Caki2 (cell line): ENCODE measurements around the gene C15orf61. TPM values are rescaled to one million over a fixed set of nuclear protein-coding genes. Genes with fewer than 3 reads are reported as not detected.

Experiments
- DNase-seq: peaks from one replicate; pipeline ENCODE4 v3.0.0-alpha.2; 2015; ENCODE audit warnings: low read depth
- in situ Hi-C: cut with HindIII; loops from 2 replicates; pipeline ENCODE4 v1.10.0; 2016; ENCODE audit warnings: low sequenced_read_pairs, low pct_unique_long_range_greater_than_20kb, mixed read lengths
- total RNA-seq: library from RNA; depleted of rRNA; stranded (reverse); fragments of >200 nt; shearing (Covaris generic); gene quantifications from 2 replicates; pipeline ENCODE4 v1.2.3, GENCODE V29; 2014; ENCODE audit warnings: low replicate concordance

The C15orf61 gene
- total RNA-seq, 1 experiment from 2014 or later: 2.0 TPM

DNA sequence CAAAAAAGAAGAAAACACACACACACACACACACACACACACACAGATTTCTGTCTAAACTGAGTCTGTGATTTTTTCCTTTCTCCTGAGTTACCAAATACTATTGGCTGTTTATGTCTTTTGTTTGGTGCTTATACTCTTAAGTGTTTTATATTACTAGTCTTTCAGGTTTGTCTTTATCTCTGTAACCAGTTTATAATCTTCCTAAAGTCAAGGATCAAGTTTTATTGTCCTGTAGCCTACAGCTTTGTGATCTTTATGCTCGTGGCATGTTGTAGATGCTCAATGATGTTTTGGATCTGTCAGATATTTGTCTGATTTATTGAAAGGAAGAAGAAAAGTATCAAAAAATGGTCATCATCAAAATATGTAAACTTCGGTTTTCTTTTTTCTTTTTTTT lies 26.1 kb downstream of the C15orf61 start:
- in situ Hi-C loops: no loop called here

DNA sequence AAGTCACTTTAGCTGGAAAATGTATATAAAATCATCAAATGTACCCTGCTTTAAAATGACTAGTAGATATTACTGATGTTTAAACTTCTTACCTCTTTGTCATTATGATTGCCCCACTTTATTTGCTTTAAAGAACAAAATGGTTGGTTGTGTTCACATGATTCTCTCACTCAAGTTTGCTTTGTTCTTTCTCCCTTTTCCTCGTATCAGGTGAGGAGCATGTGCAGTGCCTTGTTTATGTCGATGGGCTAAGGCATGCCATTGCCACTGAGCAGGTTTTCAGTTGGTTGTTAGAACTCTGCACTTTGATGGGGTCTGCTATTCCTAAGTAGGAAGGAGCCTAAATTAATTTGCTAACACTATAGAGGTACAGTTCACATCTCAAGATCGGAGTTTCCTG lies 26.9 kb downstream of the C15orf61 start:
- in situ Hi-C loops: no loop called here
- no peak for DNase-seq

More for the DNA sequence above, 26.1 kb downstream of the C15orf61 start:
- no peak for DNase-seq

DNA sequence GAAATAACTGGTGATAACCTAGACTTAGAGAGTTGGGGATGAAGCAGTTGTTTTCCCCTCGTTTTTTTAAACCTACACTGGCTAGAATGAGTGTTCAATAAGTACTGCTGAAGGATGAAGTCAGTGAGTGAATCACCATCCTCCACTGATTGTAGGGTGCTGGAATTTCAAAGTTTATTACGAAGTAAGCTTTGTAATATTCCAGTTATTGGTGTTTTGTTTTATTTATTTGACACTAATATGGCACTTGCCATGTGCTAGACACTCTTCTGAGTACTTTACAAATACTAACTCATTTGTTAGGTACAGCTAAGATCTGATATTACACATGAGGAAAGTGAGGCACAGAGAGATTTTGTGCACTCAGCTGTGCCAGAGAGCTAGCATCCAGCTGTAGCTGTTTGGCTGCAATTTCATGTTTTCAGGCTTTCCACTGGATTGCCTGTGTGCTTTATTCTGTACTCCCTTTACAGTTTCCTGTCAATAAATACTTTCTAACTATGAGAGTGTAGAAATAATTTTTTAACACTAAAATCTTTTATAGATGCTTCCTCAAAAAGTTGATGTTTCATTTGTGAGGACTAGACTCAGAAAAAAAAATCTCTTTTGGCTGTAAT lies 27.4 kb downstream of the C15orf61 start:
- in situ Hi-C loops: no loop called here
- no peak for DNase-seq

DNA sequence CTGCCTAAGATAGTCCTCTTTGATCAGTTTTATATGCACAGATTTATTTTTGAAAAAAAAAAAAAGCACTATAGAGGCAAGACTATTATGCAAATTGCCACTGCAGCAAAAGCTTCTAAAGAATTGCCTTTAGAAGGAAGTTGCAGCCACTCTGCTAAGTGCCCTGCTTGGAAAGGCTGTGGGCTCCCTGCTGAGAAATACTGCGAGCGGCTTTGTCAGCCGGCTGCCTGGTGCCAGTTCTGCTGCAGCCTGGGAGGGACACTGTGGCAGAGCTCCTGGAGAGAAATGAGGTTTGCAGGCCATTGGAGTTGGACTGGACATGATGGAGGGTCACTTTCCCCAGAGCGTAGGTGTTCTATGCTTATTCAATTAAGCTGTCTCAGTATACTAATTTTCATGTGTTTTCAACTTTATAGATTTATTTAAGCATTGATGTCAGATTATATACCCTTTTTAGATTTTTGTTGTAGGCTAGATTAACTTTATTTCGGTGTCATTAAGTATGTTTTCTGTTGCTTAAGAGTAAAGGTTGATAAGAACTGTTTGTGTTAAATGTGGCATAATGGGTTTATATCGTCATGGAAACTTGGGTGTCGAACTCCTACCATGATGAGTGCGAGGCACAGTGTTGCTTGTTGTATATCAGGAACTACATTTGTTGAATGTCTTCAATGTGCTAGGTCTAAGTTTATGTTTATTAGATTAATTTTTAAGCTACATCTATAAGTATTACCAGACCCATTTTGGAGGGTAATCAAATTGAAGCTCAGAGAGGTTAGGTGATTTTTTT lies 28.1 kb downstream of the C15orf61 start:
- no peak for DNase-seq
- in situ Hi-C loops: no loop called here

DNA sequence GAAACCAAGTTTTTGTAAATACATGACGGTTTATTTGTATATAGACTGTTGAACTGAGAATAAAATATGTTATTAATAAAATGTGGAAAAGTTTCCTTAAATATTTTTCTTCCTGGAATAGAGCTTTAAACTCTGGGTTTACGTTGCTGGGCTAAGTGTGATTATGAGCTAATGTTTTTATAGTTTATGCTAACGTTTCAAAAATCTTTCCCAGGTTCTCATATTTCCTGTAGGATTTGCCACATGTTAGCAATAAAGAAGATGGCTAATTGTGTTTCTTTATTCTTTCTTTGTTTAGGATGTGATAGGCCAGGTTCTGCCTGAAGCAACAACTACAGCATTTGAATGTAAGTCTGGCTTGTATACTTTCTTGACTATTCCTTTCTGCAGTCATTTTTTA lies 28.8 kb downstream of the C15orf61 start:
- in situ Hi-C loops: no loop called here
- DNase-seq: no peak

DNA sequence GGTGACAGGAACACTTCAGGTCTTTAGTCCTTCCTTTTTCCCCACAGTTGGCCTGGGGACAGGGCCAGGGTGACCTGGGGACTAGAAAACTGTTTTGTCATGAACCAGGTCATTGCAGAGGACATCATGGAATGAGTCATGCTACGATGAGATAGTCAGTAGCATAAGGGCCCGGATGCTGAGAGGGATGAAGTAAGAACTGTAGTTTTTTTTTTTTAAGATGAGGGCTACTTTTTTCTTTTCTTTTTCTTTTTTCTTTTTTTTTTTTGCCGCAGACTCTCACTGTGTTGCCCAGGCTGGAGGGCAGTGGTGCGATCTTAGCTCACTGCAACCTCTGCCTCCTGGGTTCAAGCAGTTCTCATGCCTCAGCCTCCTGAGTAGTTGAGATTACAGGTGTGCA lies 29.6 kb downstream of the C15orf61 start:
- no peak for DNase-seq
- in situ Hi-C loops: no loop called here

DNA sequence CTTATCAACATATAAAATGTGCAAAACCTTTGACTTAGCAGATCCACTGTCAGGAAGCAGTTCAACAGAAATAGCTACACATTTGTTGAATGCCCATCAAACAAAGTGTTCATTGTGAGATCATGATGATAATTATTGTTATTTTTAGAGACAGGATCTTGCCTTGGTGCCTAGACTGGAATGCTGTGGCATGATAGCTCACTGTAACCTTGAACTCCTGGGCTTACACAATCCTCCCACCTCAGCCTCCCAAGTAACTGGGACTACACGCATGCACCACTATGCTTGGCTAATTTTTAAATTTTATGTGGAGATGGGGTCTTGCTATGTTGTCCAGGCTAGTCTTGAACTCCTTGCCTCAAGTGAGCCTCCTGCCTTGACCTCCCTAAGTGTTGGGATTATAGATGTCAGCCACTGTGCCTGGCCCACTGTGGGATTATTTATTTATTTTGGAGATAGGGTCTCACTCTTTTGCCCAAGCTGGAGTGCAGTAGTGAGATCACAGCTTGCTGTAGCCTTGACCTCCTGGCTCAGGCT lies 30.3 kb downstream of the C15orf61 start:
- DNase-seq: no peak
- in situ Hi-C loops: no loop called here

DNA sequence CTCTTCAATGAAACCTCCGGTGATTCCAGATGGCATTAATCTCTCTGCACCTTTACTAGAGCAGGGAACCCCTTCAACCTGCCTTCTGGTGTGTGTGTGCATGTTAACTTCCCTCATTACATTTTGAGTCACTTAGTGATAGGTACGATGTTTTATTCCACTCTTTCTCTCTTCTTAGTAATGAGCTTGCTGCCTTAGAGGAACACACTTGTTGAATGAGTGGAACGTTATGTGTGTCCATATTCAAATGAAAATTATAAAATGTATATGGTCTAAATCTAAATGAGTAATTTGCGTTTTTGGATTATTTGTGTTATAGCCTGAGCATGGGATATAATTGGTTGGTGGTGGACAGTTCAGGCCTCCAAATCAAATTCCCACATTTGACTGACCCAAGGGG lies 33.6 kb downstream of the C15orf61 start:
- DNase-seq: no peak
- in situ Hi-C loops: no loop called here

DNA sequence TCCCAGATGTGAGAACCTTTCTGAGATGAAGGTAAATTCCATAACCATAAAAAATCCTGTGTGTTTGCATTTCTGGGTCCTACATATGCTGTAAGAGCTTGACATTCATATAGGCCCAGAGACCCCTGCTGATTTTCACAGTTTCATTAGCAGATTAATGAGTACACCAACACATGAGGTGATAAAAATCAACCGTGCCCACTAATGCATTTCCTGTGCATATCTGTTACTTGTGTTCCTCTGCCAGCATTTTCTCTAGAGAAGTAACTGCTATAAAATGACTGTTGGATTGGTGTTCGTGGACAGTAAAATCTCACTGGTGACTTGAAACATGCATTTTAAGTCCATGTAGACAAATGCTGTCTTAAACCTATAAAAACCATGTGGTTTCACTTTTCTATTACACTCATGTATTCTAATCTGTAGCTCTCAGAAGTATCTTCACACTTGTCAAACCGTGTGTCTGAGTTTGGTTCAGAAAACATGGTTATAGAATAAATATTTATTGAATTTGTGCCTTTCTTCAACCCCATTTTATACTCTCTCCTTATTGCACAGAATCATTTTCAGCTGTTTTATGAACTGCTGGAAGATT lies 36.1 kb downstream of the C15orf61 start:
- no peak for DNase-seq
- in situ Hi-C loops: no loop called here

DNA sequence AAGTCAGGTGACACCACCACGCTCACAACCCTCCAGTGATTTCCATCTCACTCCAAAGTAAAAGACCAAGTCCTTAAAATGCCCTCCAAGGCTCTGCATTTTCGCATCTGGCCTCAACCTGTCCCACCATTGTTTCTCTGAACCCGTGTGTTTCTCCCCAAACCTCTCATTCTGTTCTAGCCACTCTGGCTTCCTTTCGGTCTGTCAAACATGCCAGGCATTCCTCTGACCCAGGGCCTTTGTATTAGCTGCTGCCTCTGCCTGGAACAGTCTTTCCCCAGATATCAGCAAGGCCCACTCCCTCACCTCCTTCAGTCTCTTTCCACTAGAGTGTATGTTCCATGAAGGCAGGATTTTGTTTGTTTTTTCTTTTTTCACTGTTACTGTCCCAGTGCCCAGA lies 37.6 kb downstream of the C15orf61 start:
- no peak for DNase-seq
- in situ Hi-C loops: no loop called here

DNA sequence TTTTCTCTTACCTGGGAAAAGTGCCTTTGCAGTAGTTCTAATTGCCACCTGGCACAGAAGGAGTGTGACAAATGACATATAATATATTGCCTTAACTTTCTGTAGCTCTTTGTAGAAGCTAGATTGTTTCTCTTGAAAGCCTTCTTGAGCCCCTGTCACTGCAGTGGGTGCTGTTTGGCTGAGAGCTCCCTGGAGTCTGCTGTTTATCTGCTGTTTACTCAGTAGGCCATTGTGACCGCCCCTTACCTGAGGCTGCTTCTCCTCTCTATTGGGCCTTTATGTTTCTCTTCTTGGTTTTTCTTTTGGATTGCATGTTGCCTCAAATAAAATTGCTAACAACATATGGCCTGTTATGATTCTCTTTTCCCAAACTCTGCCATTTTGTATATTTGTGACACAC lies 38.2 kb downstream of the C15orf61 start:
- in situ Hi-C loops: no loop called here
- no peak for DNase-seq

DNA sequence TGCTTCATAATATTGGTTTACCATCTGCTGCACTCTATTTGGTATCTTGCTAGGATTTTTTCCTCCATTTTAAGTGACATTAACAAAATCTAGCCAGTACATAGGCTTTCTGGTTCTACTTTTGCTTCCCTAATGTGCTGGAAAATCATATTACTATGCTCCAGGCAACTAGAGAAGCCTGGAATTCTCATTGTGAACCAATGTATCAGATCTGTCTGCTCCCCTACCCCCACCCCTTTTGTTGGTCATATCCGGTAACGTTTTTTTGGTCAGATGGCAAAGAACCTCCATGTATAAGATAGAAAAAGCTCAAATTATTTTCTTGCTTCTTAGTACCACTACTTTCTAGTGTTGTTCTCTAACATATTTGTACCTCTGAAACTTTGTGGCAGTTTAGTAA lies 38.6 kb downstream of the C15orf61 start:
- in situ Hi-C loops: no loop called here
- DNase-seq: no peak

DNA sequence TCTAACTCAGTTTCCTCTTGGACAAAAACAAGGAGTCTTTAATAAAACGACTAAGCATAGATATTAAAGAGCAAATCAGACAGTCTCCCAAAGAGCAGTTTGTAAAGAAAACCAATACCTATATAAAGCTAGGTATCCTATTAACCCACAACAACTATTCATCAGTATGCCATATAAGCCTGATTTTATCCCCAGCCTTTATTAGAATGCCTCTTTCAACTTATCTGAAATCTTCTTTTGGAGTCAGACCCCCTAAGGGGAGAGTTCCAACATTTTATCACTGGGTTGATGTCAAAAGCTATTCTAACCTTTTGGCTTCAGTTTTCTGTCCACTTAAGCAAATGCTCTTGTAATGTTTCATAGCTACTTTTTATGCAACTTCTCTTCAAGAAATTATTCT lies 39.4 kb downstream of the C15orf61 start:
- in situ Hi-C loops: no loop called here
- no peak for DNase-seq

DNA sequence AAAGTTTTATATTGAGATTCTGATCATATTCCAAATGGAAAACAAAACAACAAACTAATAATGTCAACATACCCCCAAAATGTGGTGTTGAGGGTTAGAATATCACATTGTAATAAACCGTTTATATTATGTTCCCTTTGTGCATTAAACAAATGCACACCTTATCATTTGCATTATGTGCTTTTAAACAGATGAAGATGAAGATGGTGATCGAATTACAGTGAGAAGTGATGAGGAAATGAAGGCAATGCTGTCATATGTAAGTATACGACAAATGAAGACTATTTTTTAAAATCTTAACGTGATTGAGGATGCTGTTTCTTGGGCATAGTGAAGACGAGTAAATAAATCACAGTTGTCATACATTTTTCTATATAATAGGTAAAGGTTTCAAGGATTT lies 42.2 kb downstream of the C15orf61 start:
- in situ Hi-C loops: no loop called here
- DNase-seq: no peak

DNA sequence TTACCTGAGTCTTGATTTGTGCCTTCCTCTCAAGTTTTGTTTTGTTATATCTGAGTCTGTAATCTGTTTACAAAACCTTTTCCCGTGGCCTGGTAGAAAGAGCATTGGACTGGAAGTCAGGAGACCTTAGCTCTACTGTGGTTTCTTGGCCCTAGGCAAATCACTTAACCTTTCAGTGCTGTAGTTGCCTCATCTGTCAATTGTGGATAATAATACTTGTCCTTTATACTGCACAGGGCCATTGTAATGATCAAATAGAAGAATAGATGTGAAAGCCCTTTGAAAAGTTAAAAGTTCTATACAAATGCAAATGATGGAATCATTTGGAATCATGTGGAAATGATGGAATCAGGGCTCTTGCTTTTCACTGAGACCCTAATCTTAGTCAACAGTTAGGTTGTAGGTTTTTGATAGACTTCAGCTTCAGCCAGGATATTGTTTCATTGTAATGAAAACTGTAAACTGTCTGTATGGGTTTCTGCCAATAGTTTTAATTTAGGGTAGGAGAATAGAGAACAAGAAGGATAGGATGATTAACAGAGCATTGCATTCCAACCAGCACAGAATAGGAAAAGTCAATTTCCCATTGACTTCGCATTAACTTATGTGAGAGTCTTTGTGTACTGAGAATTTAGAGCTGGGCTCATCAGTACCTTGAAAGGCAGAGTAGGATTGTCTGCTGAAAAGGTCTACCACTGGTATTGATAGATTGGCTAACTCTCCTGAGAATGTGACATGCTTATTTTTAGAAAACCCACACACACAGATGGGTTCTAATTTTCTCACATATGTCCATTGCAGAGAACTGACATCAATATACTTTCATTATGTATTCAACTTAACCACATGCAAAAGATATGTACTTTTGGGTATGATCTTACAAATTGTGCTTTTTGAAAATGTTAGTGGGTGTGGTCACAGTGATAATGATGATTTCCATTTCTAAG lies 43.4 kb downstream of the C15orf61 start:
- in situ Hi-C loops: no loop called here
- no peak for DNase-seq

DNA sequence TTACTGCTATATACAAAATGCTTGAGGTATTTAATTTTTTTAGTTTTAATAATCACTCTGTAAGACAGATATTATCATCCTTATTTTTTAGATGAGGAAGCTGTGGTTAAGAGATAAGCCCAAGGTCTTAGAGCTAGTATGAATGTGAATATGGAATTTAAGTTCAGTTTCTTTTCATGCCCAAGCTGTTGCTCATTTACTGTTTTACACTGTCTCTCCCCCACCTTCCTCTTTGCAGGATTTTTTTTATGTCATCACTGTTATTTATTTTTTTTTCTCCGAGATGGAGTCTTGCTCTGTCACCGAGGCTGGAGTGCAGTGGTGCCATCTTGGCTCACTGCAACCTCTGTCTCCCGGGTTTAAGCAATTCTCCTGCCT lies 44.0 kb downstream of the C15orf61 start:
- in situ Hi-C loops: no loop called here
- no peak for DNase-seq

DNA sequence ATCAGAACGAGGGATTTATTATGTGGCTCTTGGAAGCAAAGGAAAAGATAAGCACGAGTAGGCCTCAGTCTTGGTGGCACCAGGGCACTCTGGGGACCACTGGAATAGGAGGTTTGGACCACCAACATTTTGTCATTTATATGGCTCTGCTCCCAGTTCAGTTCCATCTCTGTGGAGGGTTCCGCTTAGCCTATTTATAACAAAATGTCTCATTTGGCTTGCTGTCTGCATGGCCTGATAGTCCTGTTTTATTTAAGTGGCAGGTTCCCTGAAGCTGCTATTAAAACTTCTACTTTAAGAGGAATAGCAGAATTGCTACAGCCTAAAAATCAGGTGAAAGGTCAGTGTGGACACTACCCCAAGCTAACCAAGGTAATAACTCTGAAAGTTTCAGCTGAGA lies 48.7 kb downstream of the C15orf61 start:
- DNase-seq: no peak
- in situ Hi-C loops: no loop called here

DNA sequence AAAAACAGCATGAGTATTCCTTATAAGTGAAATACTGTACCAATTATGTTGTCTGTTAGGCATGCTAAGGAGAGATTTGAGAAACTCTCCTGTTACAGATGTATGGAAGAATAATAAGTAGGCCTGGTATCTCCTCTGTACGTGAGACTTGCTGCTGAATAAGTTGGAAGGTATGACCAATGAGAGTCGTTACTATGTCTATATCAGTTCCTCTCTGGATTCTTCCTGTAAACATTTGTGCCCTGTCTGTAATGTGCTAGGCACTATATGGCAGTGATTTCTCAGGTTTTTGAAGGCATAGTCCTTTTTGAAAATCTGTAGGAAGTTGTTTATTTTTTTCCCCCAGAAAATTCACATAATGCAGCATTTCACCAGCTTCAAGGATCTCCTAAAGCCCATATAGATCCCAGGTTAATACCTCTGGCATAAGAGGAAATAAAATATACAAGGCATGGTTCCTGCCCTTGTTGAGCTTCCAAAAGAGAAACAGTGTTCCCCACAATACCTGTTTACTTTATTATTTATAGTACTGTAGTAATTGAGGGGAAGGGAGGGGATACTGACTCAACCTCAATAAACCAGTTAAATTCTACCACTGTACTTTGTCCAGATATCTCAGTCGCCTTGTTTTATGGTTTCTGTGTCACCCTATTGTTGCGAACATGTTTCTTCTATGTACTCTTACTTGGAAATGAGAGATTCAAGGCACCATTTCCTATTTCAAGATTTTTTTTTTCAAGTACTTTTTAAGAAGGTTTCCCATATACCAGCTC lies 50.1 kb downstream of the C15orf61 start:
- in situ Hi-C loops: no loop called here
- DNase-seq: no peak
